Osteocyte (in vitro differentiated cells): ENCODE data around the gene BCL2. TPM values are rescaled to one million over a fixed set of nuclear protein-coding genes. Genes with fewer than 3 reads are reported as not detected.

Experiments used
- DNase-seq: peaks from one replicate; pipeline ENCODE4 v3.0.0; 2021; ENCODE audit warnings: mixed read lengths; ENCODE audit not compliant: unreplicated experiment; ENCODE audit errors: extremely low spot score
- H3K27ac Mint-ChIP-seq: one replicate; pipeline ENCODE4 v1.8.0; 2021; ENCODE audit warnings: mild to moderate bottlenecking, mixed read lengths; ENCODE audit not compliant: unreplicated experiment
- H3K27me3 Mint-ChIP-seq: one replicate; pipeline ENCODE4 v1.8.0; 2021; ENCODE audit warnings: mixed read lengths; ENCODE audit not compliant: unreplicated experiment
- H3K36me3 Mint-ChIP-seq: one replicate; pipeline ENCODE4 v1.8.0; 2021; ENCODE audit warnings: mixed read lengths; ENCODE audit not compliant: unreplicated experiment
- H3K4me1 Mint-ChIP-seq: one replicate; pipeline ENCODE4 v1.8.0; 2021; ENCODE audit warnings: mixed read lengths; ENCODE audit not compliant: unreplicated experiment
- H3K4me3 Mint-ChIP-seq: one replicate; pipeline ENCODE4 v1.8.0; 2021; ENCODE audit warnings: mild to moderate bottlenecking, moderate library complexity, mixed read lengths; ENCODE audit not compliant: unreplicated experiment
- H3K9me3 Mint-ChIP-seq: one replicate; pipeline ENCODE4 v1.8.0; 2021; ENCODE audit warnings: mixed read lengths; ENCODE audit not compliant: unreplicated experiment
- total RNA-seq: library from RNA; stranded (reverse); gene quantifications from 2 replicates; pipeline ENCODE4 v1.2.1, GENCODE V29; 2021
- TF ChIP-seq, protein P1 (sequence below): fragments of 200-600 bp; sonication (generic); IDR thresholded peaks from 2 replicates; pipeline ENCODE4 v1.5.0; 2021; ENCODE audit warnings: antibody characterized with exemption, mild to moderate bottlenecking, moderate library complexity

BCL2 gene
- total RNA-seq, 1 donor from 2014 or later, result 3.2 TPM

DNA sequence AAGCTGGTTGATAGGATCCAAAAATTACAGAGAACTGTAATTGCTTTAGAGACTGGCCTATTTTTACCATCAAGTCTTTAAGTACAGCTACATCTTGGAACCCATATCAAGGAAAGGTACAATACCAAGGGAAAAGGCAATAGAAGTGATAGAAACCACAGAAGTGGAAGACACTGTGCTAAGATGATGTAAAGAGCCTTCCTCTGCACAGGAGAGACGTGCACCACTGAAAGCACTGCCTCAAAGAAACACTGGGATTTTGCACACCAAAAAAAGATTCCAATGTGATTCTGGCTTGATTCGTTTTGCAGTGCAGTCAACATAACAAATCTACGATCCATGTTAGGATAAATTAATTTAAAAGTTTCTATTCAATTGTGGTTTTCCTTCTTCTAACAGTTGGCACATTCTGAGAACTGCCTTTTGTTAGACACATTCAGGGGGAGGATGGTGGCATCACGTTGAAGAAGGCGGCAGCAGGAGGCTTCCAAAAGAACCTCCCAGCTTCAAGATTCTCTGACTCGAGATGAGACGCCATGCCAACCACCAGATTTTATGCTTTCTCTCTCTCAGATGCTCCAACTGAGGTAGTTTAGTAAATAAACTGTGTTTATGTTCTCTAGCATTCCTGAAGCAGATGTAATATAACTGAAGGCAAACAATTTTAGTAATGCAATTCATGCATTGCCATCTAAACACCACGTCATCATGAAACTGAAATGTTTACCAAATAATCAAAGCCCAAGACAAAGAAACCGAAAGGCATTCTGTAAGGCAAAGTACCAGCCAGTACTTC lies 102.9 kb downstream of the BCL2 start:
- peaks cover 3% of the 10 kb centered on the region for H3K4me1 Mint-ChIP-seq

DNA sequence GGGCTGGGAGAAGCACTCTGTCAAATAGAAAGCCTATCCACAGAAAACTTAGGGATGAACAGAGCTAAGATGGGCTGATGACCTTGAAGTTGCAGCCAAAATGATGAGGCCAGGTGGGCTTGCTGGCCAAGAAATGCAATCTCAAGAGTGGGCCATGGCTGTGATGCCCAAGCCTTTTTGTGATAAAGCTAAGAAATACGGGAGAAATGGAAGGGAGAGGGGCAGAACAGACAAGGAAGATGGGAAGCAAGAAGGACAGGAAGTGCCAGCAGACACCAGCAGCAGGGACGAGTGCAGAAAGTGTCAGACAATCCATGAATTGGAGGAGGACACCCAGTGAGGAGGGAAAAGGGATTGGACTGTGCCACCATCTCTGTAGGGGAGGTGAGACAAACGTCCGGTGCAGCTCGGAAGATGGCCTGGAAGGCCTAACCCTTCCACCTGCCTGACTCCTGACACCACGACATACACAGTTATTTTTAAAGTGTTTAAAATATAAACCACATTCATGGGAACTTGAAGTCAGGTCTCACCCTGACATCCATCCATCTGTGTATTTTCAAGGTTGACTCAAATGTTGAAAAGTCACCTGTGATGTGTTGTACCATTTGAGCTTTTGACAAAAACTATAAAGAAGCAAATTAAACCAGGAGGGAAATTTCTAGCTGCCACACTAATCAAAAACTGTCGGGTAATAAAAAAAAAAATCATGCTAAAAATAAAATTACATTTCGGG lies 105.5 kb downstream of the BCL2 start:
- Mint-ChIP-seq H3K9me3 (no peaks in the 10 kb centered on the region), H3K27me3 (no peaks in the 10 kb centered on the region), H3K4me3 (no peak overlapping the region), H3K36me3 (no peaks in the 10 kb centered on the region), H3K4me1 (peaks cover 1% of the 10 kb centered on the region), H3K27ac (no peak overlapping the region)
- TF ChIP-seq, protein P1, sequence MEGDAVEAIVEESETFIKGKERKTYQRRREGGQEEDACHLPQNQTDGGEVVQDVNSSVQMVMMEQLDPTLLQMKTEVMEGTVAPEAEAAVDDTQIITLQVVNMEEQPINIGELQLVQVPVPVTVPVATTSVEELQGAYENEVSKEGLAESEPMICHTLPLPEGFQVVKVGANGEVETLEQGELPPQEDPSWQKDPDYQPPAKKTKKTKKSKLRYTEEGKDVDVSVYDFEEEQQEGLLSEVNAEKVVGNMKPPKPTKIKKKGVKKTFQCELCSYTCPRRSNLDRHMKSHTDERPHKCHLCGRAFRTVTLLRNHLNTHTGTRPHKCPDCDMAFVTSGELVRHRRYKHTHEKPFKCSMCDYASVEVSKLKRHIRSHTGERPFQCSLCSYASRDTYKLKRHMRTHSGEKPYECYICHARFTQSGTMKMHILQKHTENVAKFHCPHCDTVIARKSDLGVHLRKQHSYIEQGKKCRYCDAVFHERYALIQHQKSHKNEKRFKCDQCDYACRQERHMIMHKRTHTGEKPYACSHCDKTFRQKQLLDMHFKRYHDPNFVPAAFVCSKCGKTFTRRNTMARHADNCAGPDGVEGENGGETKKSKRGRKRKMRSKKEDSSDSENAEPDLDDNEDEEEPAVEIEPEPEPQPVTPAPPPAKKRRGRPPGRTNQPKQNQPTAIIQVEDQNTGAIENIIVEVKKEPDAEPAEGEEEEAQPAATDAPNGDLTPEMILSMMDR, result no peak
- no peak for DNase-seq

More for the DNA sequence above, 102.9 kb downstream of the BCL2 start:
- Mint-ChIP-seq H3K9me3 (no peaks in the 10 kb centered on the region), H3K27ac (no peak overlapping the region), H3K27me3 (no peaks in the 10 kb centered on the region), H3K36me3 (no peaks in the 10 kb centered on the region), H3K4me3 (no peak overlapping the region)
- DNase-seq, result no peak
- TF ChIP-seq, protein P1, result no peak

DNA sequence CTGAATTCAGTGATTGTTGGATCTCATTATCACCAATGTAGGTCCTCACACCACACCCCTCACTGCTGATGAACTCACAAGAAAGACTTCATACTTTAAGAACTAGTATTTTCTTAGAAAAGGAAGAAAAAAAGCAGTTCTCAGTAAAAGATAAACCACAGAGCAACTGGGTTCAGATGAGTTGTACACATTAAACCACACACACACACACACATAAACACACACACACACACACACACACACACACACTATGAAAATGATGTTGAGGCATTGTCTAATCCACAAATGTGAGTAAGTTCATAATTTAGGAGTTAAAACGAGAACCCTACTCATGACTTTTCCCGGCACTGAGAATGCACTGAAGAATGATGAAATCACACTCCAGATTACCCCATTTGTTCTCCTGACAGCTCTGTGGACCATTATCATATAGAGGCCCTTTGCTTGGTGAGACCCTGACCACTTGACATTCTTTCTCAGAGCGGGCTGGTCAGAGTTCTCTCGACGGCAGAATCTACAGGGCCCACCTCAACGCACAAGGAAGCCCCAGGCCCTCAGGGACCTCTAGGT lies 106.2 kb downstream of the BCL2 start:
- no peaks in the 10 kb centered on the region for H3K27me3 Mint-ChIP-seq
- H3K4me3 Mint-ChIP-seq, result no peak overlapping the region
- DNase-seq, result no peak
- TF ChIP-seq, protein P1, result no peak
- no peak overlapping the region for H3K27ac Mint-ChIP-seq
- no peaks in the 10 kb centered on the region for H3K4me1 Mint-ChIP-seq
- no peaks in the 10 kb centered on the region for H3K9me3 Mint-ChIP-seq
- no peaks in the 10 kb centered on the region for H3K36me3 Mint-ChIP-seq

DNA sequence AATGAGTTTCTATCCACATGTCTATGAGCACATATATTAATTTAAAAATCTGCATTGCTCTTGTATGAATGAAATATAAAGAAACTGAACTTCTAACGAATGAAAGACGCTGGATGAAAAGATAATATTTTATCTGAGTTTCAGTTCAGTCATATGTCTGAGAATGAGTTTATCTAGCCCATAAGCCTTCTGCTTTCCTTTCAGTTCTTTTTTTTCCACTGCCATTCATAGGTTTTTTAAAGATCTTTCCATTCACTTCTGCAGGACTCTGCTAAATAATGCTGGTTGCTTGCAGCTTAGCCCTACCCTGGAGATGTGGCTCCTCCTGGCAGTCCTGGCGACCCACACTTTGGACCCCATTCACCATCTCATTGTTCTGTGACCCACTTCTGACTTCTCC lies 109.0 kb downstream of the BCL2 start:
- TF ChIP-seq, protein P1, result no peak
- H3K9me3 Mint-ChIP-seq, result no peaks in the 10 kb centered on the region
- no peaks in the 10 kb centered on the region for H3K27me3 Mint-ChIP-seq
- H3K36me3 Mint-ChIP-seq, result no peaks in the 10 kb centered on the region
- no peaks in the 10 kb centered on the region for H3K4me1 Mint-ChIP-seq
- H3K27ac Mint-ChIP-seq, result no peak overlapping the region
- DNase-seq, result no peak
- H3K4me3 Mint-ChIP-seq, result no peak overlapping the region

DNA sequence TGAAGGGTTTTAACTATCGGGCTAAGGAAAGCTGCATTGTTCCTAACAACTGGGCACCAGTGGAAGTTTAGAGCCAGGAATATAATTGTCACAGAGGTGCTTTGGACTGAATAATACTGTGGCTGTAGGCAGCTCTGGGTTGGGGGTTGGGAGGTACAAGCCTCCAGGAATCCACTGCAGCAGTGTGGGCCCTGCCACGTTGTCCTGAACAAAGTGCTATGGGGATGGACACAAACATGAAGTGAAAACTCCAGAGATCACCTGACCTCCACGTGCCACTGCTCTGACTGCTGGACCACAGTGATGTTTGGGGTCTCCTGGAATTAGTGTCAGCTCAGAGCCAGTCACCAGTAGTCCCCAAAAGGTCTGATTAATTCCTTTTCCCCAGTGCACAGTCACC lies 110.9 kb downstream of the BCL2 start:
- Mint-ChIP-seq H3K4me1 (no peaks in the 10 kb centered on the region), H3K4me3 (no peak overlapping the region), H3K36me3 (no peaks in the 10 kb centered on the region), H3K27me3 (no peaks in the 10 kb centered on the region), H3K9me3 (no peaks in the 10 kb centered on the region), H3K27ac (no peak overlapping the region)
- no peak for DNase-seq
- TF ChIP-seq, protein P1, result no peak
